ENCODE data around the gene LLGL2. TPM values are rescaled to one million over a fixed set of nuclear protein-coding genes. Genes with fewer than 3 reads are reported as not detected.
"Not testable (repeated sequence)": the region's sequence is repeated elsewhere in the genome, so short reads cannot be mapped to it uniquely, and the experiment has no call there.

The LLGL2 gene
- total RNA-seq, 1 experiment from 2014 or later = 184 TPM

DNA sequence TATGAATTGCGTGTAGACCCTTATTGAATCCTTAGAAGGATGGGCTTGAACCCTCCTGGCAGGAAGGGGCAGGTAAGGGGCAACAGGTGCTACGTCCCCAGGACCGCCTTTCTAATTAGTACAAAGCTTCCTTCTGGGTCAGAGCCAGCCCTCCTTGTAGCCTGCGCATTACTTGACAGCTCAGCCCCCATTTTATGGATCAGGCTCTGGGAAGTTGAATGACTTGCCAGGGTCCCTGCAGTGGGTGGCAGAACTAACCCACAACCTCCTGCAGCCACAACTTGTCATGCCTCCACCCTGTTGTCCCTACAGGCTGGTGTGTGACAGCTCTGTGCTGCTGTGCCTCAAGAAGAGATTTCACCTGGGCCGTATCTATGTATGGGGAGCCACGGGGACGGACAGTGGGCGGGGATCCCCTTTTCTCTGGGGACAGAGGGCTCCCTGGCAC is 64.8 kb downstream of the LLGL2 start:
- DNase-seq (ENCODE audit: low spot score) = no peak

DNA sequence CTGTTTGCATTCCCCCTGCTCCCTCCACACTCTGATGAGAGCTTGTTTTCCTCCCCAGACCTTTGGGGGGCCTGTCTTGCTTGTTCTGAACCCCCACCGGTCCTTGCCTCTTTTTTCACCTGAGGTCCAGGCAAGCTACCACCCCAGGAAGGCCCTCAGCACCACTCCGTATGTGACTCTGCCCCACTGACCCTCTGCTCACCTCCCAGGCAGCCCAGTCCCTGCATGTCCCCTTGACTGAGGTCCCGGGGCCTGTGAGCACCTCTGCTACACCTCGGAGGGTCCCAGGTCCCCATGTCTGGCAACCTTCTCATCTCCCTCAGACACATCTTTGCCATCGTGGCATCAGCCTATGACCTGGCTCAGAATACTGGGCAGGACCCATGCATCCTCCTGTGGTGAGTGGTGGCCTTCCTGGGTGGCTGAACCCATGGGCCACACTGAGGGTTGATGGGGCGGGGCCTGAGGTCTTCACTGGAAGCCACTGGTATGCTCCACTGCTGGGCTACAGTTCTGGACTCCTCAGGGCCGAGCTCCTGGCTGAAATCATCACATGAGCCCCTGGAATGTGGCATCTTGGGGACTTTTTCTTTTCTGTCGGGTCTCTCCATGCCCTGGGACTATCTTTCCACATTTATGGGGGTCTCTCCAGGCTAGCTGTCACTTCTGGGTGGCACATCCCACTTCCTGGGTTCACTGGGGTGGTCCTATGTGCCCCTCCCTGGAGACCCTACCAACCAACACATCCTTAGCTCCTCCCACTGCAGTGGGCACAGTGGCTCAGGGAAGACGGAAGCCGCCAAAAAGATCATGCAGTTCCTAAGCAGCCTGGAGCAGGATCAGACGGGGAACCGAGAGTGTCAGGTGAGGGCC is 65.6 kb downstream of the LLGL2 start:
- no peak for DNase-seq (ENCODE audit: low spot score)

DNA sequence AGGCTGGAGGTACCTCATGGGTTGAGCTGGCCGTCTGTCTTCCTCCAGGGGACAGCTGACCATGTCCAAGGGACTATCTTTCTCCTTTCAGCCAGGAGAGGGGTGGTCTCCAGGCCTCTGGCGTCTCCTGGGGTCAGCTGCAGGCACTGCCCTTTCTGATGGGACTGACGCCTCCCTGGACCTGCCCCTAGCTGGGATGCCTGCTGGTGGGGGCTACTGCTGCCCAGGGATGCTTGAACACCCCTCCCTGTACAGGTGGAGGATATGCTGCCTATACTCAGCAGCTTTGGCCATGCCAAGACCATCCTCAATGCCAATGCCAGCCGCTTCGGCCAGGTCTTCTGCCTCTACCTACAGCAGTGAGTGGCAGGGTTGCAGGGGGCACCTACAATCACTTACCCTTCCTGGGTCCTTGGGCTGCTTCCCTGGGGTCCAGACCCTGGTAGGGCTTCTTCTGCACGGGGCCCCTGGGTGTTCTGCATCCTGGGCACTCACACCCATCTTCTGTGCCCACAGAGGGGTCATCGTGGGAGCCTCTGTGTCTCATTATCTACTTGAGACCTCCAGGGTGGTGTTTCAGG is 66.3 kb downstream of the LLGL2 start:
- no peak for DNase-seq (ENCODE audit: low spot score)

DNA sequence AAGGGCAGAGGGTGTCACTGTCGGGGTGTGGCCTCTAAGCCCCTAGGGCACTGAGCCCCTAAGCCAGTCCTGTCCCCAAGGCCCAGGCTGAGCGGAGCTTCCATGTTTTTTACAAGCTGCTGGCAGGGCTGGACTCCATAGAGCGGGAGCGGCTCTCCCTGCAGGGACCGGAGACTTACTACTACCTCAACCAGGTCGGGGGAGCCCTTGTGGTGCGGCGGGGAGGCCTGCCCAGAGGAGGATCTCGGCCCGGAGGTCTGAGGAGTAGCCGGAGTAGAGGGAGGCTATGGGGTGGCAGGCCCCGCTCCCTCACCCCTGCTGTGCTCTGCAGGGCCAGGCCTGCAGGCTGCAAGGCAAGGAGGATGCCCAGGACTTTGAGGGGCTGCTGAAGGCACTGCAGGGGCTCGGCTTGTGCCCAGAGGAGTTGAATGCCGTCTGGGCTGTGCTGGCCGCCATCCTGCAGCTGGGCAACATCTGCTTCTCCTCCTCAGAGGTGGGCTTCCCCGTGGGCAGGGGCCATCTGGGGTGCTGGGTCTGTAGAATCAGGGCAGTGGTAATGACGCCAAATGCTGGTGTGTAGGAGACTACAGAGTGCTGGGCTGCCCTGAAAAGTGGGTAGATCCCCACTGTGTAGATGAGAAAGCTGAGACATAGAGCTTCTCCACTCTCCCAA is 67.0 kb downstream of the LLGL2 start:
- DNase-seq (ENCODE audit: low spot score) = no peak

DNA sequence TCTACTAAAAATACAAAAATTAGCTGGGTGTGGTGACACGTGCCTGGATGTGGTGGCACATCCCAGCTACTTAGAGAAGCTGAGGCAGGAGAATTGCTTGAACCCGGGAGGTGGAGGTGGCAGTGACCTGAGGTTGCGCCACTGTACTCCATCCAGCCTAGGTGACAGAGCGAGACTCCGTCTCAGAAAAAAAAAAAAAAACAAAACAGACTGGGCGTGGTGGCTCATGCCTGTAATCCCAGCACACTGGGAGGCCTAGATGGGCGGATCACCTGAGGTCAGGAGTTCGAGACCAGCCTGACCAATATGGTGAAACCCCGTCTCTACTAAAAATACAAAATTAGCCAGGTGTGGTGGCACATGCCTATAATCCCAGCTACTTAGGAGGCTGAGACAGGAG is 67.9 kb downstream of the LLGL2 start:
- DNase-seq (ENCODE audit: low spot score) = not testable (repeated sequence)

DNA sequence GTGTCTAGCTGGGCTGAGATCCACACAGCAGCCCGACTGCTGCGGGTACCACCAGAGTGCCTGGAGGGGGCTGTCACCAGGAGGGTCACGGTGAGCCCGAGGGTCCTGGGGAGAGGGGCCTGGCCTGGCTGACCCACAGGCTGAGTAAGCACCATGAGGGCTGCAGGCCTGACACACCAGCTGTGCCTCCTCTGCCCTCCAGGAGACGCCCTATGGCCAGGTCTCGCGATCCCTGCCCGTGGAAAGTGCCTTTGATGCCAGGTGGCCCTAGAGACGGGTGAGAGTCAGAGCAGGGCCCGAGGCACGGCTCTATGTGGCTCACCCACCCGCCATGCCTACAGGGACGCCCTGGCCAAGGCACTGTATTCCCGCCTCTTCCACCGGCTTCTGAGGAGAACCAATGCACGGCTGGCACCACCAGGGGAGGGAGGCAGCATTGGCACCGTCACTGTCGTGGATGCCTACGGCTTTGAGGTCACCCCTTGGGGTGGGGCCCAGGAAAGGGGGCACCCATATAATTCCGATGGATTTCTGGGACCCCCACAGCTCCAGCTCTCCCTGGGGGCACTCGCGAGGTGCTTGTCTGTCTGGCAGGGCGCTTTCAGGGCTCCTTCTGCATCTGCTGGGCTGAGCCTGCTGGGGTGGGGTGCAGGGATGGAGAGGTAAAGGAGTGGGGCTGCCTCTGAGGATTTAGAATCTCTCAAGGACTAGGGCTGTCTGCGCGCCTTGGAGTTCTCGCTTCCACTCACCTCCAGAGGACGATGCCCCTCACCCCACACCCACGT is 69.2 kb downstream of the LLGL2 start:
- DNase-seq (ENCODE audit: low spot score) = no peak

DNA sequence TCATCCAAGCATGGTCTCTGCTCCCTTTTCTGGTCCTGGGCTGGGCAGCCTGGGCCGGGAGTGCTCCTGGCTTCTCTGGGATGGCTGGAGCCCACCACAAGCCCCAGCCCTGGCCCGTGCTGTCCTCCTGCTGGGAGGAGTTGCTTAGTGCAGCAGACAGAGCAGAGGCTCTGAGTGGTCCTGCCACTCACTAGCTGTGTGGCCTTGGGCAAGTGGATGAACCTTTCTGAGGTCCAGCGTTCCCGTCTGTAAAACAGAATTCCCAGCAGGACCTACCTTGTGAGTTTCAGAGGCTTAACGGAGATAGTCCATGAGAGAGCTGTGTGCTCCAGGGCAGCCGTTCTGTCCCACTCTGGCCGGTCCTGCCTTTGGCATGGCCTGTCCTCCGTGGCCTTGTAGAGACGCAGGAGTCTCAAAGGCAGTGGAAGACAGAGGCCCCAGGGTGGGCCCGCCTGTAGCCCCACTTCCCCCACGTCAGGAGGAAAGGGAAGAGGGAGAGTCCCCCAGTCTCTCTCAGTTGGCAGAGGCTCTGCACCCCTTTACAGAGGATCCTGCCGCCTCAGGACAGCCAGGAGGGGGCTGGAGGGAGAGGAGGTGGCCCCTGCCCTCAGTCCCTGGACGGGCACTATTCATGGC is 69.9 kb downstream of the LLGL2 start:
- no peak for DNase-seq (ENCODE audit: low spot score)

DNA sequence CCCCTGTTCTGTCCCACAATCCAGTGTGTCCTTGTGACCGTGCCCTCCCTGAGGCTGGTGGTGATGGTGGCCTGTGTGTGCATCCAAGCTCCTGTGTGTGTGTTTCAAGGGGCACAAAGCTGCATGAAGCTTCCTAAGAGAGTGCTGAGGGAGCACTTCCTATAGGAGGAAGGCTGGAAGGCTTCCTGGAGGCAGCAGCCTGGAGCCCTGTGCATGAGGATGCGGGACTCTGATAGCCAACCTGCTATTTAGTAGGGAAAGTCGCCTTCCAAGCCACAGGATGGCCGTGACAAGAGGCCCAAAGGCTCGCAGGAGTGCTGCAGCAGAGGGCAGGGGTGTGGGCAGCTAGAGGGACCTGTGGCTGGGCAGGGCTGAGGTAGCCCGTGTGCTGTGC is 70.4 kb downstream of the LLGL2 start:
- DNase-seq (ENCODE audit: low spot score) = no peak

DNA sequence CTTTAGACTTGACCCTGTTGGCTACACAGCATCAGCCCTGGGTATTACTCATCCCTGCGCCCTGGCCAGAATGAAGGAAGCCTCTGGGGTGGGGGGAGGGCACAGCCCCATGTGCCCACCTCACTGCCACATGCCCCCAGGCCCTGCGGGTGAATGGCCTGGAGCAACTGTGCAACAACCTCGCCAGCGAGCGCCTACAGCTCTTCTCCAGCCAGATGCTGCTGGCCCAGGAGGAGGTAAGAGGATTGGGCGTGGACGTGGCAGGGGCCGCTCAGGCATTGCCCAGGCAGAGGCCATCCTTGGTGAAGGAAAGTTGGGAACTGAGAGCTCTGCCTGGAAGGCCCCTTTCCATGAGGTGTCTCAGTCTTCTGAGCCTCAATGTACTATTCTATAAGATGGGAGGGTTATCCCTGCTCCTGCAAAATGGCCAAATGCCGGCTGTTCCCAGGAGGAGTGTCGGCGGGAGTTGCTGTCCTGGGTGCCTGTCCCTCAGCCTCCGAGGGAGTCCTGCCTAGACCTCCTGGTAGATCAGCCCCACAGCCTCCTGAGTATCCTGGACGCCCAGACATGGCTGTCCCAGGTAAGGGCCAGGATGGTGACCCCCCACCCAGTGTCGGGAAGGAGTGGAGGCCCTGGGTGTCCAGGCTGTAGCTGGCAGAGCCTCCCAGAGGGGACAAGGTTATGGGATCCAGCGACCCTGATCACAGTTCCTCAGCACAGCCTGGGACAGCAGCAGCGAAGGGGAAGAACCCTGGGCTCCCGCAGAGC is 71.0 kb downstream of the LLGL2 start:
- DNase-seq (ENCODE audit: low spot score) = no peak

DNA sequence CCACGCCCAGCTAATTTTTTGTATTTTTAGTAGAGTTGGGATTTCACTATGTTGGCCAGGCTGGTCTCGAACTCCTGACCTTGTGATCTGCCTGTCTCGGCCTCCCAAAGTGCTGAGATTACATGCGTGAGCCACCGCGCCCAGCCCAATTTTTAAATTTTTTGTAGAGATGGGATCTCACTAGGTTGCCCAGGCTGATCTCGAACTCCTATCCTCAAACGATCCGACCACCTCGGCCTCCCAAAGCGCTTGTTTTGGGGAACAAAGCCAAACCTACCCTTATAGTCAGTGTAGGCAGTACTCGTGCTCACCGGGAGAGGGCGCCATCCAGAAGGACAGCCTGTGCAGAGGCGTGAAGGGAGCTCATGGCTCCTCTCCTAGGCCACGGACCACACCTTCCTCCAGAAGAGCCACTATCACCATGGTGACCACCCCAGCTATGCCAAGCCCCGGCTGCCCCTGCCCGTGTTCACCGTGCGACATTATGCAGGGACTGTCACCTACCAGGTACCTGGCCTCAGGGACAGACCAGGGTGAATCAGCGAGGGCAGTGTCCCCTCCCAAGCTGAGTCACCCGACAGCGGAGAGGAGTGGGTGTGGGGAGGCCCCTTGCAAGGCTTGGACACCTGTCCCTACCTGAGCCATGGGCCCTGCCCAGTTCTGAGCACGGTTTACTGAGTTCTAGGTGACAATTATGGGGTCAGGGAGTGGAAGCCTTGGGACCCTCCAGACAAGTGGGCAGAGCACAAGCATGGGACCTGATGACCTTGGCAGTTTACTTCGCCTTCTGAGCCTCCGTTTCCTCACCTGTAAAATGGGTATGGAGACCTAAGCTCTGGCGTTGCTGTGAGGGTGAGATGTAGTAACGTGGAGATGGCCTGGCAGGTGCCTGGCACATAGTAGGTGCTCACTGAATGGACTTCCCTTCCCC is 75.8 kb downstream of the LLGL2 start:
- DNase-seq (ENCODE audit: low spot score) = peak; percentile 82

DNA sequence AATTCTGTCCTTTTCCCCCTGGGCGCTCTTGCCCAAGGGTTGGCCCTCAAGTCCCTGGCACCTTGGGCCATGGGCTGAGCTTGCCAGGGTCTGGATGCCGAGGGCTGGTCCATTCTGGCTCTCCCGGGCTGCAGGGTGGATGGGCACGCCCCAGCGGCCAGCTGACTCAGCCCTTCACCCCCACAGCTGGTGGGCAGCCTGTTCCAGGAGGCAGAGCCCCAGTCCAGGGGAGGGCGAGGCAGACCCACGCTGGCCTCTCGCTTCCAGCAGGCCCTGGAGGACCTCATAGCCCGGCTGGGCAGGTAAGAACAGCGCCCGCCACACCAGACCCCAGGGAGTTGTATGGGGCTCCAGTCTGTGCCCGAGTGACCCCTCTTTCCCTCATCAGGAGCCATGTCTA is 77.1 kb downstream of the LLGL2 start:
- no peak for DNase-seq (ENCODE audit: low spot score)

DNA sequence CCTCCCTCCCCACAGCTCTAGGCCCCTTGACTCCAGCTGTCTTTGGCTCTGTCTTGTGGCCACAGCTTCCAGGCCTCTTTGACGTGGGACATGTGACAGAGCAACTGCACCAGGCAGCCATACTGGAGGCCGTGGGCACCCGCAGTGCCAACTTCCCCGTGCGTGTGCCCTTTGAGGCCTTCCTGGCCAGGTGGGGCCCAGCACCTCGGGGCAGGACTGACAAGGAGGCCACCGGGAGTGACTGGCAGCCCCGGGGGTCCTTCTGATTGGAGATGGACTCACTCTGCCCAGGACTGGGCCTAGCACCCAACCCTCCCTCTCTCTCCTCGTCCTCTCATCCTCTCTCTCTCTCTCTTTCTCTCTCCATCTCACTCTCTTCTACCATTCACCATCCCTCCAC is 77.6 kb downstream of the LLGL2 start:
- DNase-seq (ENCODE audit: low spot score) = no peak

DNA sequence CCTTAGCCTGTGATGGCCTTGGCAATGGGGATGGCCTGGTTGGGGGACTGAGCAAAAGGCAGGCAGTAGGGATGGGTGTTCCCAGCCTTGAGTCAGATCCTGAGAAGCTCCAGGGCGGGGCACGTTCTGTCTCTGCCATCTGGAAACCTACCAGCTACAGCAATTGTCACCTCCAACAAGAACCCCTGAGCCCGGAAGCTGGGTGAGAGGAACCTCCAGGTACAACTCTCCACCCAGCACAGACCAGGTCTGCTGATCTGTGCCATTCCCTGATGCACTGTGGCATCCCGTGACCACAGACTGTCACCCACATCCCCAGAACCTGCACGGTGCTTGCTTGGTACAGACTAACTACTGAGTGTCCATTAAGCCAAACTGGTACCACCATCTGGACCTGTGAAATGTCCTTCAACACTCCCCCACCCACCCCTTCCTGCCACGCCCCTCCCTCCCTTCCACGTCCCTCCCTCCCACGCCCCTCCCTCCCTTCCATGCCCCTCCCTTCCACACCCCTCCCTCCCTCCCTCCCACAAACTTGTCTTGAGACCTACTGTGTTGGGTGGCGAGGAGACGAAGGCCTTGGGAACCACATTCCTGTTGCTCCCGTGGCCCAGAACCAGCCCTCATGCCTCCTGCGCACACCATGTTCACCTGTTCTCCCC is 78.7 kb downstream of the LLGL2 start:
- no peak for DNase-seq (ENCODE audit: low spot score)

DNA sequence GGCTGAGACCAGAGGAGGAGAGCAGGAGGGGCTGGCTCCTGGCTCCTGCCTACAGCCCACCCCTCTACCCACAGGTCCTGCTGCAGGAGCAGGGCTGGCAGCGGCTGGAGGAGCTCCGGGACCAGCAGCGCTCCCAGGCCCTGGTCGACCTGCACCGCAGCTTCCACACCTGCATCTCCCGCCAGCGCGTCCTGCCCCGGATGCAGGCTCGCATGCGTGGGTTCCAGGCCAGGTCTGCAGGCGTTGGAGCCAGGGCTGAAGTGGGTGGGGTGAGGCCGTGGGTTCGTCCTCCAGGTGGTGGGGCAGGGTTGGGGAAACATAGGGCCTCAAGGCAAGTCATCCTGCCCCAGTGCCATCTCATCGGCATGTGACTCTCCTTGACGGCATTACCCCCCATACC is 80.3 kb downstream of the LLGL2 start:
- DNase-seq (ENCODE audit: low spot score) = no peak

DNA sequence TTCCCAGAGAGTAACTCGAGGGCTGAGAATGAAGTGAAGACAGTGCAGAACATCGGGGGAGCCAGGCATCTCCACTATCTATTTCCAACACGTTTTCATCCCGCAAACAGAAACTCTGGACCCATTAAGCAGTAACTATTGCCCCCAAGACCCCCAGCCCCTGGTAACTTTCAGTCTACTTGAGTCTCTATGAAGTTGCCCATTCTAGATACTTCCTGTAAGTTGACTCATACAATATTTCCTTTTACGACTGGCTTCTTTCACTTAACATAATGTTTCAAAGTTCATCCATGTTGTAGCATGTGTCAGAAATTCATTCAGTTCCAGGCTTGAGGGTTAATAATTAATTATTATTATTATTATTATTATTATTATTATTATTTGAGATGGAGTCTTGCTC is 81.6 kb downstream of the LLGL2 start:
- no peak for DNase-seq (ENCODE audit: low spot score)

DNA sequence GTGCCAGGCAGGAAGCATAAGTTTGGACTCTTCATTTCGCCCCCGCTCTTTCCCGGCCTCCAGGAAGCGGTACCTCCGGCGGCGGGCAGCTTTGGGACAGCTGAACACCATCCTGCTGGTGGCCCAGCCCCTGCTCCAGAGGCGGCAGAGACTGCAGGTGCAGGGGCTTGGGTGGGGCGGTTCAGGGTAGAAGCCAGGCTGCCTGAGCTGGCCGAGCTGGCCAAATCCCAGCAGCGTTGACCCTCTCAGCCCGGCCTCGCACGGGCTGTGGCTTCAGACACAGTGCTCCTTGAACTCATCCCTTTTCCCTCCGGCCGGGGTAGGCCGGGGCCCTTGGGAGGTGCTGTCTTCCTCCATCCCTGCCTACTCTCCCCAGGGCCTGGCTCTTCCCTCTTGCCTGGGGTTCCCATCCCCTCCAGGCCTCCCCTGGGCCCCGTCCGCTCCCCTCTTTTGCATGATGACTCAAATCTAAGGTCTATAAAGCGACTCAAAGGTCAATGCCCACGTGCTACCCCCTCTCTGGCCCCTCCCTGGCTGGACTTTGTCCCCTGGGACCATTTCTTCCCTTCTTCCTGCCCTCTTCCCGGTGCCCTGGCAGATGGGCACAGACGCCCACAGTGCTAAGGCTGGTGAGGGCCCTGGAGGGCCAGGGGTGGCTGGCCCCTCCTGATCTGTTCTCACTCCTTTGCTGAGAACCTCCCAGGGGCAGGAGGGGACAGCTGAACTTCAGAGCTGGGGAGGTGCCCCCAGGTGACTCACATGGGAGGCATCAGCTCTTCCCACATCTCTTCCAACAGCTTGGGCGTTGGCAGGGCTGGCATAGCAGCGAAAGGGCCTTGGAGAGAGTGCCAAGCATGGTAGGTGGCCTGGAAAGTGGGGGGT is 84.8 kb downstream of the LLGL2 start:
- peak; percentile 82 for DNase-seq (ENCODE audit: low spot score)

DNA sequence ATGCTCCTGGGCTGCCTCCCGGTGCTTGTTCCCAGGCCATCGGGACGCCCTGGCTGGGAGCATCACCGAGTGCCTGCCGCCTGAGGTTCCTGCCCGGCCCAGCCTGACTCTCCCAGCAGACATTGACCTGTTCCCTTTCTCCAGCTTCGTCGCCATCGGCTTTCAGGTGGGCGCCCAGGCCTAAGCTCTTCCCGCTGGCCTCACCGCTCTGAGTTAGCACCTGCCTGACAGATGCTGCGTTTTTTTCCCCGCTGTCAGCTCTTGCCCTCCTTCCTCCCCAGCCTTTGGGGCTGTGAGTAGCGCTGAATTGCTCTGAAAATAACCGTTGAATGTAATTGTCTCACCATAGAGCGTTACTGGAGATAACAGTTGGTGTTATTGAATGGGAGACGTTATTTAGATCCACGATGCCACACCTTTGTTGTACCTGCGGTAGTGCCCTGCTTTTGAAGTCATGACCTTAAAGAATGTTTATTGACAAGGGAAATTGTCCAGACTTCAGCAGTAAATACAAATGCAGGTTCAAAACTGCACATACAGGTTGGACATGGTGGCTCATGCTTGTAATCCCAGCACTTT is 86.4 kb downstream of the LLGL2 start:
- peak; percentile 44 for DNase-seq (ENCODE audit: low spot score)
